ENCODE data around the gene NRP1. TPM values are rescaled to one million over a fixed set of nuclear protein-coding genes. Genes with fewer than 3 reads are reported as not detected.

Gene NRP1
- total RNA-seq, 1 experiment from 2014 or later = 555 TPM

DNA sequence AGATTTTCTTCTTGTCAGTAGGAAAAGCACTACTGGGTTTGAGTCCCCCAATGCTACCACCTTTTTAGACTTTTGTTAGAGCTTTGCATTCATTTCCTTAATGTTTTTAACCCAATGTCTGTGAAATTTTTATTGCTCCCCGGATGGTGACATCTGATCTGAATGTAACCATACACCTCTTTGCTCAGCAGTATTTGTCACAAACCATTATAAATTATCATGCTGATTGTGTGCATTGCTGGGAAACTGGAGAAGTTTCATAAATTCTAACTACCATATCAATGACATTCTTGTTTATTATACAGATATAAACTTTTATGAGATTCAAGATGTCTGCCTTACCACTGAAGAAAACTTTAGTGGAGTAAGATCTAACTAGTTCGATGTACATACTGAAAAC lies 8.5 kb downstream of the NRP1 start:
- H3K27me3 ChIP-seq (ENCODE audit: low read length) = no peaks in the 10 kb centered on the region
- ChIA-PET CTCF (interaction anchor here (1.4 kb wide), 1 partner anchor 133 kb away, joined by 5 read pairs; no protein-coding TSS in a partner anchor), POLR2A (ENCODE audit: unreplicated experiment) (no interaction called here)
- BruUV-seq (replicated peaks) = no TSS peak
- H3K9ac ChIP-seq (ENCODE audit: low read length) = peak overlapping the region; percentile 89
- intact Hi-C loops (cut with micrococcal nuclease) = loop anchor here (1.0 to 5.0 kb wide), 7 partner anchors 39 to 529 kb away; no protein-coding TSS in a partner anchor
- peaks cover 80% of the 10 kb centered on the region for H4K20me1 ChIP-seq (ENCODE audit: low read length)
- peak overlapping the region; percentile 86 for H3K27ac ChIP-seq (ENCODE audit: low read length)
- peak overlapping the region; percentile 78 for H3K4me2 ChIP-seq (ENCODE audit: low read length)
- peaks cover 100% of the 10 kb centered on the region for H3K79me2 ChIP-seq (ENCODE audit: low read length)
- no peak overlapping the region for H2AFZ ChIP-seq (ENCODE audit: low read length)
- no peak for TF ChIP-seq EZH2 (IDR thresholded peaks at IDR 0.05; ENCODE audit: low read length, unreplicated experiment)
- no peak for TF ChIP-seq EZH2phosphoT487 (IDR thresholded peaks at IDR 0.05; ENCODE audit: borderline replicate concordance, low read length)
- TF ChIP-seq, protein P1, sequence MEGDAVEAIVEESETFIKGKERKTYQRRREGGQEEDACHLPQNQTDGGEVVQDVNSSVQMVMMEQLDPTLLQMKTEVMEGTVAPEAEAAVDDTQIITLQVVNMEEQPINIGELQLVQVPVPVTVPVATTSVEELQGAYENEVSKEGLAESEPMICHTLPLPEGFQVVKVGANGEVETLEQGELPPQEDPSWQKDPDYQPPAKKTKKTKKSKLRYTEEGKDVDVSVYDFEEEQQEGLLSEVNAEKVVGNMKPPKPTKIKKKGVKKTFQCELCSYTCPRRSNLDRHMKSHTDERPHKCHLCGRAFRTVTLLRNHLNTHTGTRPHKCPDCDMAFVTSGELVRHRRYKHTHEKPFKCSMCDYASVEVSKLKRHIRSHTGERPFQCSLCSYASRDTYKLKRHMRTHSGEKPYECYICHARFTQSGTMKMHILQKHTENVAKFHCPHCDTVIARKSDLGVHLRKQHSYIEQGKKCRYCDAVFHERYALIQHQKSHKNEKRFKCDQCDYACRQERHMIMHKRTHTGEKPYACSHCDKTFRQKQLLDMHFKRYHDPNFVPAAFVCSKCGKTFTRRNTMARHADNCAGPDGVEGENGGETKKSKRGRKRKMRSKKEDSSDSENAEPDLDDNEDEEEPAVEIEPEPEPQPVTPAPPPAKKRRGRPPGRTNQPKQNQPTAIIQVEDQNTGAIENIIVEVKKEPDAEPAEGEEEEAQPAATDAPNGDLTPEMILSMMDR (conservative IDR thresholded peaks at IDR 0.05; ENCODE audit: low read depth, low read length) = no peak
- peaks cover 96% of the 10 kb centered on the region for H3K36me3 ChIP-seq (ENCODE audit: low read depth, low read length)
- H3K4me3 ChIP-seq (ENCODE audit: low read length) = peak overlapping the region; percentile 44
- peaks cover 18% of the 10 kb centered on the region for H3F3A ChIP-seq (ENCODE audit: low read length, unreplicated experiment)
- DNase-seq (peak; percentile 94), ATAC-seq (peak; percentile 44)
- H3K9me3 ChIP-seq (ENCODE audit: low read length) = no peaks in the 10 kb centered on the region
- H3K9me2 ChIP-seq (replicated peaks; ENCODE audit: low read length) = no peaks in the 10 kb centered on the region
- peaks cover 53% of the 10 kb centered on the region for H3K4me1 ChIP-seq (ENCODE audit: insufficient read depth, low read length)

- Histone ChIP-seq H3K36me3 (ENCODE audit: low read depth, low read length) (peaks cover 84% of the 10 kb centered on the region), H3K27me3 (ENCODE audit: low read length) (no peaks in the 10 kb centered on the region), H3K4me1 (ENCODE audit: insufficient read depth, low read length) (peaks cover 36% of the 10 kb centered on the region), H3F3A (ENCODE audit: low read length, unreplicated experiment) (peaks cover 8% of the 10 kb centered on the region), H3K9me2 (replicated peaks; ENCODE audit: low read length) (no peaks in the 10 kb centered on the region), H2AFZ (ENCODE audit: low read length) (no peak overlapping the region), H3K4me2 (ENCODE audit: low read length) (no peak overlapping the region), H3K9ac (ENCODE audit: low read length) (no peak overlapping the region), H3K9me3 (ENCODE audit: low read length) (no peaks in the 10 kb centered on the region), H3K79me2 (ENCODE audit: low read length) (peaks cover 99% of the 10 kb centered on the region), H3K27ac (ENCODE audit: low read length) (no peak overlapping the region), H4K20me1 (ENCODE audit: low read length) (peaks cover 65% of the 10 kb centered on the region), H3K4me3 (ENCODE audit: low read length) (no peak overlapping the region)
- CTCF ChIA-PET = no interaction called here
- ATAC-seq (no peak), DNase-seq (no peak)
- intact Hi-C loops (cut with micrococcal nuclease) = no loop called here
- BruUV-seq (replicated peaks) = no TSS peak
- TF ChIP-seq EZH2 (IDR thresholded peaks at IDR 0.05; ENCODE audit: low read length, unreplicated experiment) = no peak
- no peak for TF ChIP-seq EZH2phosphoT487 (IDR thresholded peaks at IDR 0.05; ENCODE audit: borderline replicate concordance, low read length)
- TF ChIP-seq, protein P1 (conservative IDR thresholded peaks at IDR 0.05; ENCODE audit: low read depth, low read length) = no peak
- POLR2A ChIA-PET (ENCODE audit: unreplicated experiment) = interaction anchor here (0.5 to 1.1 kb wide), 2 partner anchors 37 to 184 kb away, joined by 3 to 5 read pairs; no protein-coding TSS in a partner anchor
Measured at GRCh38 chr10:33323721-33324120, 10.7 kb downstream of the NRP1 start.

GRCh38 chr10:33321516-33321915 lies 13.0 kb downstream of the NRP1 start:
- Histone ChIP-seq H2AFZ (ENCODE audit: low read length) (no peak overlapping the region), H3K36me3 (ENCODE audit: low read depth, low read length) (peaks cover 86% of the 10 kb centered on the region), H3K27ac (ENCODE audit: low read length) (no peak overlapping the region), H4K20me1 (ENCODE audit: low read length) (peaks cover 66% of the 10 kb centered on the region), H3F3A (ENCODE audit: low read length, unreplicated experiment) (peaks cover 3% of the 10 kb centered on the region), H3K4me1 (ENCODE audit: insufficient read depth, low read length) (peaks cover 26% of the 10 kb centered on the region), H3K79me2 (ENCODE audit: low read length) (peaks cover 99% of the 10 kb centered on the region), H3K9me3 (ENCODE audit: low read length) (no peaks in the 10 kb centered on the region), H3K4me3 (ENCODE audit: low read length) (no peak overlapping the region), H3K27me3 (ENCODE audit: low read length) (no peaks in the 10 kb centered on the region), H3K9me2 (replicated peaks; ENCODE audit: low read length) (no peaks in the 10 kb centered on the region), H3K4me2 (ENCODE audit: low read length) (no peak overlapping the region), H3K9ac (ENCODE audit: low read length) (no peak overlapping the region)
- no TSS peak for BruUV-seq (replicated peaks)
- DNase-seq (no peak), ATAC-seq (no peak)
- intact Hi-C loops (cut with micrococcal nuclease) = no loop called here
- ChIA-PET CTCF (no interaction called here), POLR2A (ENCODE audit: unreplicated experiment) (no interaction called here)
- TF ChIP-seq, protein P1 (conservative IDR thresholded peaks at IDR 0.05; ENCODE audit: low read depth, low read length) = no peak
- TF ChIP-seq EZH2phosphoT487 (IDR thresholded peaks at IDR 0.05; ENCODE audit: borderline replicate concordance, low read length) = no peak
- TF ChIP-seq EZH2 (IDR thresholded peaks at IDR 0.05; ENCODE audit: low read length, unreplicated experiment) = no peak

Data from PC-3 (cell line).